Cardiac fibroblast (primary cell): ENCODE data around the gene DYDC1.

ENCODE experiments used
- DNase-seq, 2 donors: peaks; one replicate each; pipeline versions ENCODE4 v3.0.0 to v3.0.0-alpha.2; 2010; ENCODE audit warnings: low read depth in 2 of 2
- H3K4me3 ChIP-seq, 2 donors: replicated peaks in 1 of 2; 1 replicate in 1 of 2; 2 replicates in 1 of 2; pipeline ENCODE4 v1.5.1; 2011; ENCODE audit warnings: low read depth in 2 of 2, low read length in 2 of 2, mild to moderate bottlenecking in 2 of 2, moderate library complexity in 1 of 2
- TF ChIP-seq, protein P1 (sequence below): IDR thresholded peaks from one replicate; pipeline ENCODE4 v1.5.1; 2011; ENCODE audit warnings: low read depth, mild to moderate bottlenecking, low read length, inconsistent platforms

DYDC1 gene

GRCh38 chr10:80322711-80323110, 33.8 kb downstream of the DYDC1 start:
- H3K4me3 ChIP-seq: no peak overlapping the region
- DNase-seq: no peak
- TF ChIP-seq, protein P1, sequence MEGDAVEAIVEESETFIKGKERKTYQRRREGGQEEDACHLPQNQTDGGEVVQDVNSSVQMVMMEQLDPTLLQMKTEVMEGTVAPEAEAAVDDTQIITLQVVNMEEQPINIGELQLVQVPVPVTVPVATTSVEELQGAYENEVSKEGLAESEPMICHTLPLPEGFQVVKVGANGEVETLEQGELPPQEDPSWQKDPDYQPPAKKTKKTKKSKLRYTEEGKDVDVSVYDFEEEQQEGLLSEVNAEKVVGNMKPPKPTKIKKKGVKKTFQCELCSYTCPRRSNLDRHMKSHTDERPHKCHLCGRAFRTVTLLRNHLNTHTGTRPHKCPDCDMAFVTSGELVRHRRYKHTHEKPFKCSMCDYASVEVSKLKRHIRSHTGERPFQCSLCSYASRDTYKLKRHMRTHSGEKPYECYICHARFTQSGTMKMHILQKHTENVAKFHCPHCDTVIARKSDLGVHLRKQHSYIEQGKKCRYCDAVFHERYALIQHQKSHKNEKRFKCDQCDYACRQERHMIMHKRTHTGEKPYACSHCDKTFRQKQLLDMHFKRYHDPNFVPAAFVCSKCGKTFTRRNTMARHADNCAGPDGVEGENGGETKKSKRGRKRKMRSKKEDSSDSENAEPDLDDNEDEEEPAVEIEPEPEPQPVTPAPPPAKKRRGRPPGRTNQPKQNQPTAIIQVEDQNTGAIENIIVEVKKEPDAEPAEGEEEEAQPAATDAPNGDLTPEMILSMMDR: no peak

GRCh38 chr10:80322158-80322557, 34.4 kb downstream of the DYDC1 start:
- DNase-seq: no peak
- no peak overlapping the region for H3K4me3 ChIP-seq
- TF ChIP-seq, protein P1: no peak

GRCh38 chr10:80321183-80321582, 35.4 kb downstream of the DYDC1 start:
- TF ChIP-seq, protein P1: no peak
- no peak overlapping the region for H3K4me3 ChIP-seq
- no peak for DNase-seq

DNA sequence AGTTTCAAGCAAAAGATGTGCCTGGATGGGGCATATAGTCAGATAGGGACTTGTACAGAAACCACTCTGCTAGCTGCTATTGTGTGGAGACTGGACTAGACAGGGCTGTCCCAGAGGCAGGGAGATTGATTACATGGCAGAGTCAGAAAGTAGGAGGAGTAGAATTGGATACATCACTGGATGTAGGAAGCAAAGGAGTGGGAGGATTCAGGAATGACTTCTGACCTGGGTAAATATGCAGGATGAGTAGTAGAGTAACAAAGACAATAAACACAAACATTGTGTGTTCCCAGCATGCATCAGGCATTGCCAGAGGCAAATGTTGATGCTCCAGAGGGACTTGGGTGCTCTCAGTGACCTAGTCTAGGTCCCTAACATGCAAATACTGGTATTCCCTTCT, 36.2 kb downstream of the DYDC1 start:
- TF ChIP-seq, protein P1: no peak
- DNase-seq: no peak
- no peak overlapping the region for H3K4me3 ChIP-seq

DNA sequence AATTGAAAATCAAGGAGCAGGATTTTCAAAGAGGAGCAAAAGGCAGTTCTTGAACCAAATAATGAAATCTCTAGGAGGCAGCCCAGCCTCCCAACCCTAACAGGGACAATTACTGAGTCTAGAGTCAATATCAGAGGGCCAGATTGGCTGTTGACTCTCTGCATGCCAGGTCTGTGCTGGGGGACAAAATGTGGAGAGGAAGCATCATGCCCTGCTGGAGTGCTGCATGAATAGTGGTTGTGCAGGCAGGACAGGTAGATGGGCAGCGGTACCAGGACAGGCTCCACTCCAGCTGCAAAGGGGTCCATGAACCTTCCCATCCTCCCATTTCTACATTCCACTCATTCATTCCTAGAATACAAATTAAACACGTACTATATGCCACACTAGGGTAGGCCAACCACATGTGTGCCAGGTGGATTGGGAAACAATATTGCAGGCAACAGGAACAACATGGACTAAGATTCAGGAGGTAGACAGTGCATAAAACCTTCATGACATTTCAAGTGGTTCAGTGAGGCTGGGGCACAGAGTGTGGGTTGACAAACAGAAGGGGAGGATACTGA, 36.7 kb downstream of the DYDC1 start:
- H3K4me3 ChIP-seq: no peak overlapping the region
- TF ChIP-seq, protein P1: no peak
- no peak for DNase-seq

DNA sequence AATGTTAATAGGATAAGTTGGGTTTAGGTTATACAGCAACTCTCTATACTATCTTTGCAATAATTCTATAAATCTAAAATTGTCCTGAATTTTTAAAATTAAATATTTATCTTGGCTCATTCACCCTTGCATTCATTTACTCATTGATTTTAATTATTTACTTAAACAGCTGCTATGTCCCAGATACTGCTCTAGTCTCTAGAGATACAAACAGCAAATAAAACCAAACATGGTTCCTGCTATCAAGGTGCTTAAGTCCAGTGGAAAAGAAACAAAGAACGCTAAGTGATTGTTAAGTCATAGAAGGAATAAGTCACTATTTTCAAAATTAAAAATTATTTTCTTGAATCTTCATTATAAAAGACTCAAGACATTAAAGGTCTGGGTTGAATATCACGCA, 37.2 kb downstream of the DYDC1 start:
- no peak for DNase-seq
- no peak overlapping the region for H3K4me3 ChIP-seq
- TF ChIP-seq, protein P1: no peak

DNA sequence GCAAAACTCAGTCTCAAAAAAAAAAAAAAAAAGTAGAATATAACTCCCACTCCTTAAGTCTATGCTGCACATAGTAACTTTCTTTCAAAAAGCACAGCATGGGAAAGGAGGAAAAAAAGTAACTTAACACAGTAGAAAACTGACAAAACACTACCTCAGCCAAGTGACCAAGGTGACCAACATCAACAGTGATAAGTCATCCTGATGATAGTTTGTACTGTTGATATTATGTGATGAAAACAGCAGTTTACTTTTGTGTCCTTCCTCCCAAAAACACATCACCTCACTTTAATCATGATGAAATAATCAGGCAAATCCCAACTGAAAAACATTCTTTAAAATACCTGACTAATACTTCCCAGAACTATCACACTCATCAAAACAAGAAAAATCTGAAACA, 37.8 kb downstream of the DYDC1 start:
- no peak overlapping the region for H3K4me3 ChIP-seq
- TF ChIP-seq, protein P1: no peak

More for the DNA sequence above, 37.8 kb downstream of the DYDC1 start:
- no peak for DNase-seq
